ENCODE data around the gene KIZ.

Gene KIZ

DNA sequence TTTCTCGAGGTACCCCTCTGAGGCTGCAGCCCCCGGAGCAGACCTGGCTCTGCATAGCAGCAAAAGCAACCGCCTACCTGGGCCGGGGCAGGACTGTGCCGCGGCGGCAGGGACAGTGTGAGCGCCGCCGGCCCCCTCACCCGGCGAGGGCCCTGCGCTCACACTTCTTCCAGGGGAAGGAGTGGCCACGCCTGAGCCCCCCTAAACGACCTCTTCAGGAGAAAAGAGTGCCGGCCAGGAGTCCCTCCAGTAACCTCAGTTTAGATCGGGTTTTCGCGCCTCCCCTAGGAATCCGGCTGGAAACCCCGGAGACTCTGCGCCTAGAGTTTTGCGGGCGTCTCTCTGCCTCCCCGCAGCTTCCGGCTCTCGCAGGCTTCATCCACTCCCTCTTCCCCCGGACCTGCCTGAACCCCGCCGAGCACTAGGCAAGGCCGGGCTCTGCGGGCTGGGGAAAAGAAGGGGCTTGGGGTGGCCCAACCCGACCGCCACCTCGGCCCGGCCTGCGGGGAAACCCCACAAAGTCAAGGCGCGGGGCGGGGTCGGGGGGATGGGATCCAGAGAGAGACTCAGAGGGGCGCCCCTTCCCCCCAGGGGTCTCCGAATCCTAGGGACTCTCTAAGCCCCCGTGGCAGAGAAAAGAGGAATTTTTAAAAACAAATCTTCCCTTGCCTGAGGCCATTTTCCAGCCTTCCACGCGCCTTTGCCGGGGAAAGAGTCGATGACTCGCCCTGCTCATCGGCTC lies 20.3 kb upstream of the KIZ start:
- no peak for DNase-seq (ENCODE audit: low read depth, low spot score)

DNA sequence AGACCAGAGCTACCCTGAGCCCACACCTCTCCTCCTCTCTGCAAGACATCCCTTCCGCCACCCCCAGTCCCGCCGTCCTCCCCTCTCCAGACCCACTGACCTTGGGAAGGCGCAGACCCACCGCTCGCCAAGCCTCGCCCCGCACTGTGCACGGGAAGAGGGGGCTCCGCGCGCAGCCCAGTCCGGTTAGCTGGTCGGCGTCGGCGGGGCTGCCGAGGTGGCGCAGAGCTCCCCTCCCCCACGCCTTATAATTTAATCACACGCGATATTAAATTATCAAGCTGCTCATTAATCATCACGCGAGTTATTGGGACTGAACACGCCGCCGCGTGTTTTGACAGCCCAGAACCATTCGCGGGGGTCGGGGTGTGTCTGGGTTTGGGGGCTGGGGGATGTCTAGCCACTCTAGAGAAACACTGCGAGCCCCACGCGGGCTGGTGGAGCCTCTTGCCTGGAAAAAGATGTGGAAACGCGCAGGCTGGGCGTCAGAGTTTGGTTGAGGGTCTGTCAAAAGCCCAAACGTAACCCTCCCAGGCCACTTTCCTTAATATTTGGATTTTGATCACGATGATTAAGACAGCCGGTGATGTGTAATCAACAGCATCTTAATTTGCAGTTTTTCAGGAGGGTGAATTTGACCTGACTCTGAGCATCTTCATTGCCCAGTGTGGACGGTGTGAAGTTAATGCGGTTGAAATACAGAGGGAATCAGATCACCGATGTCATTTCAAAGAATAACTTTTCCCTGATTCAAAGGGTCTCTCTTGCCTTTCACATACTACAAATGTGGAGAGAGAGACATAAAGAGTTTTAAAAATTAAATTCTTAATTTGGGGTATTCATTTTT lies 19.5 kb upstream of the KIZ start, which contains the start of gene LINC00237:
Gene LINC00237 (minus strand): TSS at position 188 of the 847 bp plus-strand sequence.
- DNase-seq (ENCODE audit: low read depth, low spot score): no peak

DNA sequence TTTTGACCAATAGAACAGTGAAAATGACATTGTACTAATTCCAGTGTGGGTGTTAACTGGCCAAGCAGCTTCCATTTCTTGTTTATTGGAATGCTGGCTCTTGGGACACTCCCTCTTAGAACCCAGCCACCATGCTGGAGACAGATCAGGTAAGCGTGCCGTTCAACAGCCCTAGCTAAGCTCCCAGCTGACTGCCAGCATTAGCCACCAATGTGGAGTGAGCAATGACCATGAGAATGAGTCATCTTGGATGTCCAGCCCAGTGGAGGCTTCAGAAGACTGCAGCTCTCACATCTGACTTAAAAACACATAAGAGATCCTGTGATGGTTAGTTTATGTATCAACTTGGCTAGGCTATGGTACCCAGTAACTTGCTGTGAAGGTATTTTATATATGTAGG lies 16.7 kb upstream of the KIZ start:
- DNase-seq (ENCODE audit: low read depth, low spot score): no peak

DNA sequence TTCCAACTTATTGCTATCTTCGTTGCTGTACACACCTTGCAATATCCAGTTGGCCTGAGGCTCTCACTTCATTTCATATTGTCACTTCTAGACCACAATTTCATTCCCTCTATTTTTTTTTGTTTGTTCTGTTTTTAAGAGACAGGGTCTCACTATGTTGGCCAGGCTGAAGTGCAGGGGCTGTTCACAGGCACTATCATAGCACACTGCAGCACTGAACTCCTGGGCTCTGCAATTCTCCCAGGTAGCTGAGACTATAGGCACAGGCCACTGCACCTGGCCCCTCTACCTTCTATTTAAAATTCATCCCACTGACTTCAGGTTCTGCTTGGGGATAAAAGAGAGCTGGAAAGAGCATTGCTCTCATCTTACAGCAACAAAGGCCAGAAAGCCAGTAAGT lies 15.1 kb upstream of the KIZ start:
- DNase-seq (ENCODE audit: low read depth, low spot score): no peak

DNA sequence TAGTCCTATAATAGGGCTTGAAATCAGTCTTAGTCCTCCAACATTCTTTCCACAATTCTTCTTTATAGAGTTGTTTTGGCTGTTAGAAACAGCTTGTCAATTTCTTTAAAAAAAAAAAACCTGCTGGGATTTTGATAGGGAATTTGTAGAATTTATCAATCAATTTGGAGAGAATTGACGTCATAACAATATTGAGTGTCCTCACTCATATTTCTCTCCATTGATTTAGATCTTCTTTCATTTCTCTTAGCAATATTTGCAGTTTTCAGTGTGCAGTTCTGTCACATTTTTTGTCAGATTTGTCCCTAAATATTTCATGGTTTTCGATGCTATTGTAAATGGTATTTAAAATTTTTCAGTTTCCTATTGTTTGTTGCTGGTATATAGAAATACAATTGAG lies 14.5 kb upstream of the KIZ start:
- no peak for DNase-seq (ENCODE audit: low read depth, low spot score)

DNA sequence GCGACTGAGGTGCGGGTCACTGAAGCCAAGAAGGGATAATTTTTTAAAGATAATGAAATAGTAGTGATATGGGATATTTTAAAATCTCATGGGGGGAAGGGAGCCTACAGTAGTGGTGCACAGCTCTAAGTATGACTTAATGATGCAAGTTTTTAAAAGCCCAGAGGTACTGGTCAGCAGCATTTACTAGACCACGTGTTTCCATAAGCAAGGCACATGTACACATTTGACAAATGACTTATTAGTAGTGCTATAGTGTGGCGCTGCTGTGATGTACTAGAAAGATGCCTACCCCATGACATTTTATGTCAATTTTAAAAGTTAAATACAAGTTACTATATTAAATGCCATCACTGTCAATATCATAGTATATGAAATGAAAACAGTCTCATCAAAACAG lies 12.2 kb upstream of the KIZ start:
- DNase-seq (ENCODE audit: low read depth, low spot score): no peak

DNA sequence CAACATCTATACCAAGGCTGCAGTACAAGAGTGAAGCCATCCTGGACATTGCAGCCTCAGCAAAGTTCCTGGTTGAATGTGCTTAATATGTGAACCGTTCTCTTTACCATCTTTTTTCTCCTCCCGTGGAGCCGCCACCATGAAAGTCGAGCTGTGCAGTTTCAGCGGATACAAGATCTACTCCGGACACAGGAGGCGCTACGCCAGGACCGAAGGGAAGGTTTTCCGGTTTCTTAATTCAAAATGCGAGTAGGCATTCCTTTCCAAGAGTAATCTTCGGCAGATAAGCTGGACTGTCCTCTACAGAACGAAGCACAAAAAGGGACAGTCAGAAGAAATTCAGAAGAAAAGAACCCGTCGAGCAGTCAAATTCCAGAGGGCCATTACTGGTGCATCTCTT lies 11.3 kb upstream of the KIZ start:
- no peak for DNase-seq (ENCODE audit: low read depth, low spot score)

DNA sequence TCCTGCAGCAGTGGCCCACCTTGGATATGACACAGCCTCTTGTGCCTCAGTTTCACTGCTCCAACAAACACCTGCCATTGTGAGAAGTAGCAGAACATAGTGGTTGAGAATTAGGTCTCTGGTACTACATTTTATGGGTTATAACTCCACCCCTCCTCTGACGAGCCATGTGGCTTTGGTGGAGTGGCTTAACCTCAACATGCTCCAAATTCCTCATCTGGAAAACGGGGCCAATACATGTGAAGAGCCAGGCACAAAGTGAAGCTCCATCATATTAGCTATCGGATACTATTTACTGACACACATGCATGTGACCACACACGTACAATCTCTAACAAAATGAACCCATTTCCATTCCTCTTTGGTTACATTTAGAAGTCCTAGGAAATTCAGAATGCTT lies 8.4 kb upstream of the KIZ start:
- no peak for DNase-seq (ENCODE audit: low read depth, low spot score)

DNA sequence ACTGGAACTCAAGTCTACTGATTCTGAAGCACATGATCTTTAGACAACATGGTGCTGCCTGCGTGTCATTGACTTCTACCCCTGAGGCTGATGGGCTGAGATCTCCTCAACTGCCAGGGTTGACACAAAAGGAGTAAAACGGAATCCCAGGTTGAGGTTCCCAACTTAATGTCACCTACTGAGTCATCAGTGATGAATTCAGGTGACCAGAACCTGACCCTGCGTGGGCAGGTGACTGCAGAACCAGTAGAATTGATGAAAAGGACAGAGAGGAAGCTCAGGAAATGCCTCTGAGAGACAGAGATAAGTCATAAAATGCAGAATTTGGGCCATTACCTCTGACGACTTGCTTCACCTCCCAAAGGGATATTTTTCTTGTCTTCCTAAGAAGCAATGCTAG lies 7.7 kb upstream of the KIZ start:
- no peak for DNase-seq (ENCODE audit: low read depth, low spot score)

DNA sequence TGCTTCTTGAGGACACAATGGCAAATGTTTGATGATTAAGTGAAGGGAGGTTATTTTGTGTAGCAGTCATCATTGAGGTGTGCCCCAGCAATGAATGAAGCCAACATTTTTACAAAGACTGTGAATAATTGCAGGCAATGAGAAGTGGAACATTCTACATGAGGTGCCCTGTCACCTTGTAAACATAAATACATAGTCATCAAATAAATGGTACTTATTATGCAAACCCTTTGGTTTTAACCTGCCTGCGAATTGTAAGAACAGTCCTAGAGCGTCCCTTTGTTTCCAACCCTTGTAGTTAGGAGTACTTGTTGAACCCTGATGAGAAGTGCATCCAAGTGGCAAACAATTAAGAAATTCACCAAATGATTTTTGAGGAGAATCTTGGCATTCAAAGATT lies 7.1 kb upstream of the KIZ start:
- no peak for DNase-seq (ENCODE audit: low read depth, low spot score)

DNA sequence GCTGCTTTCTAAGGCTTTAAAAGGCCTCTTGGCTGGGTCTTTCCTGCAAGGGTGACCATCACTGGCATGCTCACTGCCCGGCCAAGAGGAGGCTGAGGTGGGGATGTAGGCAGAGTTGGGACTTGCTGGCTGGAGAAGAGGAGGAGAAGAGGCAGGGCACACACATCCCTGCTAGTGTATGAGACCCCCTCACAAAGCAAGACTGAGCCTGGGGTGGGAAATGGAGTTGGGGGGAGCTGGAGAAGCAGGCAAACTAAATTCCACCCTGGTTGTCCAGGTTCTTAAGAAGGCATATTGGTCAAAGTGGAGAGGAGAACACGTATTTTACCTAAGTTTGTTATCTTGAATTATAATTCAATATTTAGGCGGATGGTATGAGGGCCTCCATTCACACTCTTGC lies 1.7 kb upstream of the KIZ start:
- DNase-seq (ENCODE audit: low read depth, low spot score): no peak

DNA sequence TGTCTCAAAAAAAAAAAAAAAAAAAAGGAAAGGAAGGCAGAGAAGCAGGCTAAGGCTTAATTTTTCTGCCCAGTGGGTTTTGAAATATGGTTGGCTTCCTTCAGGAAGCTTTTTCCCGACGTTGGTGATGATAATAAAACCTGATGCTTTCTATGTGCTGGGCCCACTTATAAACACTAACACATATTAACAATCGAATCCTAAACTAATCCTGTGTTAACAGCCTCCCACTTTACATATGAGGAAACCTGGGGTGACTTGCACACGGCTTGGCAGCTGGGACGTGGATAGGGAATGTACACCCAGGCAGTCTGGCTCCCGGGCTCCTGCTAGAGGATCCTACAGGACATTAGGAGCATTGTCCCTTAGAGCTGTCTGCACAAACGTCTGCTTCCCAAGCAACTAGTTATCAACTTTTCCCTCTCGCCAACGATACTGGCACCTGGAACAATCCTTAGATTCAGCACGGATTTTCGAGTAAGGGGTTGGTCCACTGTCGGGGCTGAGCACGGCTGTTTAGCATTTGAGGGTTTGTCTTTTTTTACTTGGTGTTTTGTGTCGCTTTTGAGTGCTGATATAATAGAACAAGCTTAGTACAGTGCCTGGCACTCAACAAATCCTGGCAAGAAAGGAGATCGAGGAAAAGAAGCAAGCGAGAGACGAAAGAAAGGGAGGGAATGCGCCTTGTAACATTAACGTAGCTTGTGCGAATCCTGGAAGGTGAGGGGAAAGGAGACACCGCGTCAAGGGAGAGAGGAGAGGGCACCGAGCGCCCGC lies 622 bp upstream of the KIZ start:
- DNase-seq (ENCODE audit: low read depth, low spot score): no peak

DNA sequence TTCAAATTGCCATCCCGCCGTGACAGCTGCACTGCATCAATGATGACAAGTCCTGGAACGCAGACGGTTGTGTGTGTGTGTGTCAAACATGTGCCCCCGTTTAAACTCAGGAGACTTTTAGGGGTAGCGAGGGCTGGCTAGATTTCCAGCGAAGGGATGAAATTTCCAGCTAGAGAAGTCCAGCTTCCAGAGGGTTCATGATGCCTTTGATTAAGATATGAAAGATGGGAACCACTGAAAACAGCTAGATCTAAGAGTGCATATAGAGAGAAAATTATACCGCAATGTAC lies 644 bp downstream of the KIZ start:
- DNase-seq (ENCODE audit: low read depth, low spot score): no peak

DNA sequence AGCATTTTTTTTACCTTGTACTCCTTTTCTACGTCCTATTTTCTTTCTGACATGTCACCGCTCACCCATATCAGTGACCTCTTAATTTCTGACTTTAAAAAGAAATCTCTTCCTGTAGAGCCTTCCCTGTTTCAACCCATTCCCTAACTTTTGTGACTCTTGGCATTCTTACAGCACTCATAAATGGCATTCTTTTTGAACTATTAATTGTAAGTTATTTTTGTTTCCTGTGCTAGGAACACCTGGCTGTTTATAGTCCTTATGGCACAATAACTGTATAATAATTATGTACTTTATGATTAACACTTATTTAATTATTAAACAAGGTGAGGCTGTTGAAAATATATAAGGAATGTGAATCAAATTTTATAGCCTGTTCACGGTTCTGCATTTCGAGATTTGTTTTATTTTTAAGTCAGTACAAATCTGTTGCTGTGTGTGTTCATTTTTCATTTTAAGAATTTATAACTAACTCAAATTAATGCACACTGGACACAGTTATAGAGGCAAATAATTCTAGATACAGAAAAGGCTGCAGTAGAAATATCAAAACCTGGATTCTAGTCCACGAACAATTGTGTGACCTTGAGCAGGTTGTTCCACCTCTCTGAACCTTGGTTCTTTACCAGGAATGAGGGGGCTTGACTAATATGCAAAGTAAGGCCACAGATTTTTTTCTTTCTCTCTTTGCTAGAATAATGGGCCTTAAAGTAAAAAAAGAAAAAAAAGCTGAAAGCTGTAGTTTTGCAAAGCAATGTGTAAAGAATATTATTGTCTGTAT lies 1.5 kb downstream of the KIZ start:
- no peak for DNase-seq (ENCODE audit: low read depth, low spot score)

DNA sequence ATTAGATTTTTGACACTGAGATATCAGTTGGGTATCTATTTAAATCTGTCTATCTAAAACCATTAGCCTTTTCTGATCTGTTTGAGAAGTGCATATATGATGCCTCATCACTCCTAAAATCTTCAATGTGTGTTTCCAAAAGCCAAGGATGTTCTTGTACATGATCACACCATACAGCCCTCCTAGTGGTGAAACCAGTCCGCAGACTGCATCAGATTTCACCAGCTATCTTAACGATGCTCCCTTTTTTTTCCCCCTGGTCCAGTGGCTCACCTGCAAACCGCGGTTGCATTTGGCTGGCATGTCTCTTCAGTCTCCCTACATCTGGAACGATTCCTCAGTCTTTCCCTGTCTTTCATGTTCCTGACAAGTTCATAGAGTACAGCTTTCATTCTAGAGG lies 4.0 kb downstream of the KIZ start:
- no peak for DNase-seq (ENCODE audit: low read depth, low spot score)

DNA sequence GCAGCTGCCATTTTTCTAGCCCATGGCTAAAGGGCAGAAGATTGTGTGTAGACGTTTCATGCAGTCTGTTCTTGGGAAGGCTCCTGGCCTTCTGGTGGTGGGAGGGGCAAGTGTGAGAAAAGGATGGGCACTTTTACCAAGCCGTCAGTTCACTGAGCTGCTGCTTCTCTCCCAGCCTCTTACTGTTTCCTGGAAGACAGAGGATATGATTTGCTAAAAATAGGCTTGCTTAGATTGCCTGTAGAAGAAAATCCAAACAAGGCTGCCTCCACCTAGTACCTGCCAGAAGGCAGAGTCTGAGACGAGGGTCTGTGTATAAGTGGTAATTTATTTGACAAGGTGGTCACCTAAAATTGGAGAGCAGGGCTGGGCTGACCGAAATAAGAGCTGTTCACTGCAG lies 7.5 kb downstream of the KIZ start:
- DNase-seq (ENCODE audit: low read depth, low spot score): no peak

DNA sequence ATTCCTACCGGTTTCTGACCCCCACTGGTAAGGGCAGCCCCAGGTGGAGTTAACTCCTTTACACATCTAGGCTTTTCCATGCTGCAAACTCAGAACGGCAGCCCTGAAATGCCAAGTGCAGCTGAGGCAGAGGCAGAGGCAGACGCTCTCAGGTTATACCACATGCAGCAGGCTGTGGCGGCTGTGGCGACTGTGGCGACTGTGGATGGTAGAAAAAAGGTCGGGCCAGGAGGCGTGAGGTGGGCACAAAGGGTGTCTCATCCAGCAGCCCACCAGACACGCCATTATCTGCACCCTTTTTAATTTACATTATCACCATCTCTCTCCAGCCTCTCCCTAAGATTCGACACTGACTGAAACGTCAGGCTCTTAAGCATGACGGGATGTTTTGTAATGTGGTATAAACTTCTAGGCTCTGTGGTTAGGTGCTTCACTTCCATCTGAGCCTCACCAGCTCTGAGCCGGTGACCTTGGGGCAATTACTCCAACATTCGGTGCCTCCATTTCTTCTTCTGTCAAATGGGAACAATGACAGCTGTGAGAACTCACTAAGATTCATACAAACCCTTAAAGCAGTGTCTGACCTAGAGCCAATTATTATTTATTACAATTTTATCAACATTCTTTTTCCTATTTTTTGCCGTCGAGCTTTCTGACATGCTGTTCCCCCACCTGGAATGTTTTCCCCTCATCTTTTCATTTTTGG lies 8.2 kb downstream of the KIZ start:
- no peak for DNase-seq (ENCODE audit: low read depth, low spot score)

DNA sequence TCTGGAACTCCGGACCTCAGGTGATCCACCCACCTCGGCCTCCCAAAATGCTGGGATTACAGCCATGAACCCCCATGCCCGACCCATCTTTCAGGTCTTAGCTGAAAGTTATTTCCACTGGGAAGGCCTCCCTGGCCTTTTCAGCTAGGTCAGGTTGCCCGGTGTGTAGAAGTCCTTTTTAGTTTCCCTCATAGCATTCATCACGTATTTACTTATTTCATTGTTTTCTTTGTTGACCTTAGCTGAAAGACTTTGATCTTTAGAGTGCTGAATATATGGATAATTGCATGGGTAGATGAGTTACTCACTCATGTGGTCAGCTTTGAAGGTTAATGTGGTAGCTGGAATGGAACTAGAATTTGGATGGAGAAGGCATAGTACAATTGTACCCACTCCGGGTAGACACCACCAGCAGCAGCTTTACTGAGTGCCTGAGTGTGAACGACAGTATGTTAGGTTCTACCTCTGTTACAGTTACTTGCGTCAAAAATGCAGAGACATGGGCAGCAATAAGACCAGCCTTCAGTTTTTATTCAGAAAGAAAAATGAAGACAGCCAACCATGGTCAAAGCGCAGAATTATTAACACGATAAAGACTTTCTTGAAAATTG lies 9.1 kb downstream of the KIZ start:
- no peak for DNase-seq (ENCODE audit: low read depth, low spot score)

DNA sequence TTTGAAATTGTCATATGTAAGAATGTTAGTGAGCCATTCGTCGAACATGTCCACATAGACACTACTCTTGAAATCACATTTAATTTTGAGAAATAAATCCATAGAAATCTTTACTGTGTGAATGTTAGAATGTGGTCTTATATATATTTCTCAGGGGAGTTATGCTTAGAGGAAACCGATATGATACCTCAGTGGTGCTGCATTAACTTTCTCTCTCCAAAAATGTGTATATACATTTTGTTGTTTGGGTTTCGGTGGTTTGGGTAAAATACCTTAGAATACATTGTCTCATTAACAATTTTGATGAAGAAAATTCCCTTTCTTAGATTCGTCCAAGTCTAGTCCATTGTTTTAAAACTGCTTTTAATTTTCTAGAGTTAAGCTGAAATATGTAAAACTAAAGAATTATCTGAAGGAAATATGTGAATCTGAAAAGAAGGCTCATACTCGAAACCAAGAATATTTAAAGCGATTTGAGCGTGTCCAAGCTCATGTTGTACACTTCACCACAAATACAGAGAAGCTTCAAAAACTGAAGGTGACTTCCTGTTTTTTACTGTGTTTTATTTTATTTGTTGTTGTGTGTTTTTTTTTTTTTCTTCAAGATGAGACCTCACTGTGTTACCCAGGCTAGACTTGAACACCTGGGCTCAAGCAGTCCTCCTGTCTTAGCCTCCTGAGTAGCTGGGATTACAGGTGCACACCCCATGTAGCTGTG lies 10.3 kb downstream of the KIZ start:
- no peak for DNase-seq (ENCODE audit: low read depth, low spot score)

DNA sequence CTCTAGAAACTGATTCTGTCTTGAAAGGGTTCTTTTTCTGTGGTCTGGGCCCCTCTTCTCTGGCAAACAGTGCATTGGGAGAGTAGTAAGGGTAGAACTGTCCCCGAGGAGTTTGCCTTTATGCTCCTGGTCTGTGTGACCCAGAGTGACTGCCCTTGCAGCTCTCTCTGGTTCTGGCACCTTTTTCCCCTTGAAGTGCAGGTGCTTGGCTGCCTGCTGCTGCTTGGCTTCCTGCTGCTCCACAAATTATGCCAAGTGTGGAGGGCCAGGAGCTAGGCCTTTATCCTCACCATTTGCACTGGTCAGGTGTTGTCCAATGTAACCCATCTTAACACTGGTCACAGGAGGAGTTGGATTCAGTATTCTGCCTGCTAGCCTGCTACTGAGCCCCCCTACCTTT lies 11.2 kb downstream of the KIZ start:
- no peak for DNase-seq (ENCODE audit: low read depth, low spot score)
